GM23338 (cell line): ENCODE results near the gene NETO2. TPM values are rescaled to one million over a fixed set of nuclear protein-coding genes. Genes with fewer than 3 reads are reported as not detected.

Source experiments
- ATAC-seq: fragments of 200-7000 bp; cut with Tn5 transposase; 3 replicates; pipeline ENCODE4 v1.9.1; 2020
- DNase-seq: peaks from one replicate; pipeline ENCODE4 v3.0.0-alpha.2; 2015; ENCODE audit warnings: low spot score
- H2AFZ ChIP-seq: fragments of 200-600 bp; sonication (generic); 2 replicates; pipeline ENCODE4 v1.8.0; 2016; ENCODE audit warnings: antibody characterized with exemption, mild to moderate bottlenecking, moderate library complexity
- H3F3A ChIP-seq: fragments of 200-600 bp; sonication (generic); replicated peaks from 2 replicates; pipeline ENCODE4 v1.8.0; 2017; ENCODE audit warnings: antibody characterized with exemption, mixed run types, low read depth
- H3K27ac ChIP-seq: fragments of 200-600 bp; sonication (generic); 2 replicates; pipeline ENCODE4 v1.6.1; 2016; ENCODE audit warnings: low read depth
- H3K27me3 ChIP-seq: fragments of 200-600 bp; sonication (generic); 2 replicates; pipeline ENCODE4 v1.8.0; 2016; ENCODE audit warnings: mild to moderate bottlenecking, mixed run types, moderate library complexity; ENCODE audit not compliant: insufficient read depth
- H3K36me3 ChIP-seq: fragments of 200-600 bp; sonication (generic); 2 replicates; pipeline ENCODE4 v1.8.0; 2016; ENCODE audit warnings: mild to moderate bottlenecking; ENCODE audit not compliant: insufficient read depth
- H3K4me1 ChIP-seq: fragments of 200-600 bp; sonication (generic); 2 replicates; pipeline ENCODE4 v1.8.0; 2016; ENCODE audit warnings: mild to moderate bottlenecking, moderate library complexity; ENCODE audit not compliant: insufficient read depth
- H3K4me2 ChIP-seq: fragments of 200-600 bp; sonication (generic); 2 replicates; pipeline ENCODE4 v1.7.1; 2017; ENCODE audit warnings: mixed run types
- H3K4me3 ChIP-seq: fragments of 200-600 bp; sonication (generic); 2 replicates; pipeline ENCODE4 v1.6.1; 2016; ENCODE audit warnings: mixed run types
- H3K79me2 ChIP-seq: fragments of 200-600 bp; sonication (generic); replicated peaks from 2 replicates; pipeline ENCODE4 v1.8.0; 2017; ENCODE audit warnings: mild to moderate bottlenecking; ENCODE audit not compliant: insufficient read depth
- H3K9me2 ChIP-seq: fragments of 200-600 bp; sonication (generic); 2 replicates; pipeline ENCODE4 v1.8.0; 2017; ENCODE audit not compliant: insufficient read depth
- H4K20me1 ChIP-seq: fragments of 200-600 bp; sonication (generic); replicated peaks from 2 replicates; pipeline ENCODE4 v1.8.0; 2017; ENCODE audit warnings: mild to moderate bottlenecking; ENCODE audit not compliant: insufficient read depth
- H3K27ac Mint-ChIP-seq: 2 replicates; pipeline ENCODE4 v1.8.0; 2020; ENCODE audit warnings: inconsistent platforms, mild to moderate bottlenecking, moderate library complexity, mixed read lengths
- H3K27me3 Mint-ChIP-seq: 3 replicates; pipeline ENCODE4 v1.8.0; 2022; ENCODE audit warnings: low read depth, mild to moderate bottlenecking, moderate library complexity, mixed read lengths, inconsistent platforms; ENCODE audit not compliant: insufficient read depth, poor library complexity
- H3K36me3 Mint-ChIP-seq: 3 replicates; pipeline ENCODE4 v1.8.0; 2021; ENCODE audit warnings: low read depth, mild to moderate bottlenecking, inconsistent platforms, moderate library complexity, mixed read lengths
- H3K4me1 Mint-ChIP-seq: 3 replicates; pipeline ENCODE4 v1.8.0; 2020; ENCODE audit warnings: mild to moderate bottlenecking, inconsistent platforms, mixed read lengths
- H3K4me3 Mint-ChIP-seq: 3 replicates; pipeline ENCODE4 v1.8.0; 2021; ENCODE audit warnings: moderate library complexity, mild to moderate bottlenecking, inconsistent platforms, mixed read lengths
- H3K9me3 Mint-ChIP-seq: 3 replicates; pipeline ENCODE4 v1.8.0; 2020; ENCODE audit warnings: moderate library complexity, mild to moderate bottlenecking, inconsistent platforms, mixed read lengths
- CREB1 ChIP-seq: fragments of 250-450 bp; sonication (Bioruptor Pico); IDR thresholded peaks from 2 replicates; pipeline ENCODE4 v1.5.0; 2020; ENCODE audit warnings: low read depth, mild to moderate bottlenecking, moderate library complexity
- CTCF ChIP-seq, 2 experiments: fragments of 200-600 bp in 1 of 2; sonication (generic) in 1 of 2; conservative IDR thresholded peaks; 2 replicates each; pipeline versions ENCODE4 v1.5.1 to v1.6.1; 2016 to 2017; ENCODE audit warnings: antibody characterized with exemption in 2 of 2, low read depth in 2 of 2, mild to moderate bottlenecking in 2 of 2, moderate library complexity in 1 of 2
- EZH2 ChIP-seq: fragments of 200-600 bp; sonication (generic); IDR thresholded peaks from one replicate; pipeline ENCODE4 v1.8.0; 2017; ENCODE audit warnings: antibody characterized with exemption, mild to moderate bottlenecking, low read depth; ENCODE audit not compliant: unreplicated experiment
- EZH2phosphoT487 ChIP-seq: fragments of 200-600 bp; sonication (generic); IDR thresholded peaks from one replicate; pipeline ENCODE4 v1.8.1; 2018; ENCODE audit warnings: antibody characterized with exemption; ENCODE audit not compliant: unreplicated experiment
- JUNB ChIP-seq: IDR thresholded peaks from one replicate; pipeline ENCODE4 v1.6.1; 2016; ENCODE audit warnings: antibody characterized with exemption; ENCODE audit not compliant: unreplicated experiment
- NANOG ChIP-seq: IDR thresholded peaks from 2 replicates; pipeline ENCODE4 v1.6.1; 2016; ENCODE audit warnings: antibody characterized with exemption, borderline replicate concordance
- POLR2AphosphoS5 ChIP-seq: IDR thresholded peaks from 2 replicates; pipeline ENCODE4 v1.6.1; 2016; ENCODE audit warnings: antibody characterized with exemption, low read depth
- REST ChIP-seq: IDR thresholded peaks from one replicate; pipeline ENCODE4 v1.6.1; 2018; ENCODE audit warnings: antibody characterized with exemption; ENCODE audit not compliant: unreplicated experiment
- STAT1 ChIP-seq: IDR thresholded peaks from one replicate; pipeline ENCODE4 v1.6.1; 2016; ENCODE audit warnings: antibody characterized with exemption; ENCODE audit not compliant: unreplicated experiment
- ZNF114 ChIP-seq: fragments of 250-450 bp; sonication (Bioruptor Pico); IDR thresholded peaks from 2 replicates; pipeline ENCODE4 v1.5.0; 2020; ENCODE audit warnings: mild to moderate bottlenecking, moderate library complexity
- ZNF331 ChIP-seq: fragments of 250-450 bp; sonication (Bioruptor Pico); IDR thresholded peaks from 2 replicates; pipeline ENCODE4 v1.5.0; 2020; ENCODE audit warnings: low read depth, mild to moderate bottlenecking, moderate library complexity
- ZNF462 ChIP-seq: fragments of 250-450 bp; sonication (Bioruptor Pico); IDR thresholded peaks from 2 replicates; pipeline ENCODE4 v1.5.0; 2020; ENCODE audit warnings: mild to moderate bottlenecking, moderate library complexity
- polyA plus RNA-seq: library from polyadenylated mRNA; unstranded; fragments of >200 nt; fragmentation: Nextera tagmentation; extraction: Ambion mirVana; gene quantifications from 2 replicates; pipeline ENCODE4 v1.2.1, GENCODE V29; 2016
- total RNA-seq: library from RNA; depleted of rRNA; stranded (reverse); fragments of >200 nt; shearing (Covaris generic); gene quantifications from 2 replicates; pipeline ENCODE4 v1.2.3, GENCODE V29; 2014
- TF ChIP-seq, protein P1 (sequence below): IDR thresholded peaks from 2 replicates; pipeline ENCODE4 v1.6.1; 2016; ENCODE audit warnings: antibody characterized with exemption

Gene NETO2
- total and polyA plus RNA-seq, 2 experiments from 2014 or later, result 6.6 to 10.6 TPM

- Histone ChIP-seq H3K4me2 (no peak overlapping the region), H3K4me3 (no peak overlapping the region), H3K27me3 (no peaks in the 10 kb centered on the region), H2AFZ (peak overlapping the region; percentile 63), H3K79me2 (no peaks in the 10 kb centered on the region), H3F3A (no peaks in the 10 kb centered on the region), H3K4me1 (no peaks in the 10 kb centered on the region), H4K20me1 (no peaks in the 10 kb centered on the region), H3K9me2 (no peaks in the 10 kb centered on the region), H3K36me3 (no peaks in the 10 kb centered on the region), H3K27ac (no peak overlapping the region)
- Mint-ChIP-seq H3K4me1 (peaks cover 2% of the 10 kb centered on the region; the same call in 1 of the 3 replicates), H3K9me3 (peaks cover 10% of the 10 kb centered on the region), H3K27ac (no peak overlapping the region), H3K4me3 (no peak overlapping the region), H3K27me3 (peaks cover 7% of the 10 kb centered on the region), H3K36me3 (peaks cover 6% of the 10 kb centered on the region; the same call in 1 of the 3 replicates)
- ATAC-seq (peak; percentile 46), DNase-seq (no peak)
- TF ChIP-seq CTCF (conservative IDR thresholded peaks at IDR 0.05; ENCODE audit: low read depth in 2 of 2) (no peak), POLR2AphosphoS5 (no peak), NANOG (no peak), ZNF331 (CRISPR knock-in tag) (no peak), ZNF462 (CRISPR knock-in tag) (no peak), STAT1 (no peak), JUNB (no peak), EZH2phosphoT487 (no peak), EZH2 (no peak), CREB1 (CRISPR knock-in tag) (no peak), REST (no peak), ZNF114 (CRISPR knock-in tag) (no peak)
- TF ChIP-seq, protein P1, sequence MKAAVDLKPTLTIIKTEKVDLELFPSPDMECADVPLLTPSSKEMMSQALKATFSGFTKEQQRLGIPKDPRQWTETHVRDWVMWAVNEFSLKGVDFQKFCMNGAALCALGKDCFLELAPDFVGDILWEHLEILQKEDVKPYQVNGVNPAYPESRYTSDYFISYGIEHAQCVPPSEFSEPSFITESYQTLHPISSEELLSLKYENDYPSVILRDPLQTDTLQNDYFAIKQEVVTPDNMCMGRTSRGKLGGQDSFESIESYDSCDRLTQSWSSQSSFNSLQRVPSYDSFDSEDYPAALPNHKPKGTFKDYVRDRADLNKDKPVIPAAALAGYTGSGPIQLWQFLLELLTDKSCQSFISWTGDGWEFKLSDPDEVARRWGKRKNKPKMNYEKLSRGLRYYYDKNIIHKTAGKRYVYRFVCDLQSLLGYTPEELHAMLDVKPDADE, result no peak
Observed at GRCh38 chr16:47065766-47066688, 77.7 kb downstream of the NETO2 start.
